Glutamatergic neuron (in vitro differentiated cells): ENCODE results near the gene VSIG10. TPM values are rescaled to one million over a fixed set of nuclear protein-coding genes. Genes with fewer than 3 reads are reported as not detected.
A peak's percentile ranks its signal among the peaks of the same experiment; 100 is the strongest.

Source experiments
- DNase-seq: peaks from one replicate; pipeline ENCODE4 v3.0.0; 2022
- H3K27ac Mint-ChIP-seq: one replicate; pipeline ENCODE4 v1.8.0; 2020; ENCODE audit warnings: mild to moderate bottlenecking, mixed read lengths, inconsistent platforms; ENCODE audit not compliant: unreplicated experiment
- H3K27me3 Mint-ChIP-seq: one replicate; pipeline ENCODE4 v1.8.0; 2020; ENCODE audit warnings: mild to moderate bottlenecking, moderate library complexity, mixed read lengths, inconsistent platforms; ENCODE audit not compliant: unreplicated experiment
- H3K36me3 Mint-ChIP-seq: one replicate; pipeline ENCODE4 v1.8.0; 2020; ENCODE audit warnings: mild to moderate bottlenecking, mixed read lengths, inconsistent platforms; ENCODE audit not compliant: unreplicated experiment
- H3K4me1 Mint-ChIP-seq: one replicate; pipeline ENCODE4 v1.8.0; 2020; ENCODE audit warnings: mild to moderate bottlenecking, low read depth, mixed read lengths, inconsistent platforms; ENCODE audit not compliant: unreplicated experiment
- H3K4me3 Mint-ChIP-seq: one replicate; pipeline ENCODE4 v1.8.0; 2020; ENCODE audit warnings: mild to moderate bottlenecking, mixed read lengths, inconsistent platforms; ENCODE audit not compliant: unreplicated experiment
- H3K9me3 Mint-ChIP-seq: one replicate; pipeline ENCODE4 v1.8.0; 2020; ENCODE audit warnings: mild to moderate bottlenecking, moderate library complexity, mixed read lengths, inconsistent platforms; ENCODE audit not compliant: unreplicated experiment
- CTCF ChIP-seq: fragments of 200-600 bp; sonication (generic); IDR thresholded peaks from one replicate; pipeline ENCODE4 v1.5.0; 2021; ENCODE audit not compliant: partially characterized antibody, unreplicated experiment
- total RNA-seq: library from RNA; stranded (reverse); fragmentation: NEBNext Ultra II Directional; extraction: Animal tissue kit (Norgen Biotek cat#: 25700); gene quantifications from one replicate; pipeline ENCODE4 v1.2.1, GENCODE V29; 2021; ENCODE audit not compliant: unreplicated experiment

VSIG10 gene
- total RNA-seq, 1 donor from 2014 or later: 13.3 TPM

- Mint-ChIP-seq H3K27ac (no peak overlapping the region), H3K36me3 (no peaks in the 10 kb centered on the region), H3K4me1 (no peaks in the 10 kb centered on the region), H3K27me3 (no peaks in the 10 kb centered on the region), H3K4me3 (no peak overlapping the region), H3K9me3 (peaks cover 4% of the 10 kb centered on the region)
- no peak for TF ChIP-seq CTCF
- DNase-seq: no peak
Measured at GRCh38 chr12:118109088-118109487, 5.3 kb upstream of the VSIG10 start.

- H3K27ac Mint-ChIP-seq: no peak overlapping the region
- peaks cover 4% of the 10 kb centered on the region for H3K27me3 Mint-ChIP-seq
- H3K4me1 Mint-ChIP-seq: peaks cover 3% of the 10 kb centered on the region
- no peak overlapping the region for H3K4me3 Mint-ChIP-seq
- no peak for TF ChIP-seq CTCF
- DNase-seq: no peak
- H3K9me3 Mint-ChIP-seq: peaks cover 4% of the 10 kb centered on the region
- H3K36me3 Mint-ChIP-seq: no peaks in the 10 kb centered on the region
Measured at GRCh38 chr12:118107694-118108093, 3.9 kb upstream of the VSIG10 start.

- no peak for TF ChIP-seq CTCF
- no peak for DNase-seq
- H3K4me1 Mint-ChIP-seq: peaks cover 3% of the 10 kb centered on the region
- no peak overlapping the region for H3K27ac Mint-ChIP-seq
- H3K9me3 Mint-ChIP-seq: peaks cover 4% of the 10 kb centered on the region
- H3K27me3 Mint-ChIP-seq: peaks cover 4% of the 10 kb centered on the region
- no peaks in the 10 kb centered on the region for H3K36me3 Mint-ChIP-seq
- no peak overlapping the region for H3K4me3 Mint-ChIP-seq
Measured at GRCh38 chr12:118107011-118107410, 3.2 kb upstream of the VSIG10 start.

GRCh38 chr12:118103201-118103600, 610 bp downstream of the VSIG10 start:
- H3K9me3 Mint-ChIP-seq: peaks cover 4% of the 10 kb centered on the region
- no peak for TF ChIP-seq CTCF
- H3K27ac Mint-ChIP-seq: no peak overlapping the region
- peak overlapping the region; percentile 94 for H3K4me3 Mint-ChIP-seq
- peak; percentile 51 for DNase-seq
- H3K27me3 Mint-ChIP-seq: peaks cover 7% of the 10 kb centered on the region
- no peaks in the 10 kb centered on the region for H3K36me3 Mint-ChIP-seq
- H3K4me1 Mint-ChIP-seq: peaks cover 3% of the 10 kb centered on the region

GRCh38 chr12:118102609-118103008, 1.2 kb downstream of the VSIG10 start:
- peaks cover 4% of the 10 kb centered on the region for H3K9me3 Mint-ChIP-seq
- H3K4me1 Mint-ChIP-seq: peaks cover 3% of the 10 kb centered on the region
- no peaks in the 10 kb centered on the region for H3K36me3 Mint-ChIP-seq
- peak overlapping the region; percentile 94 for H3K4me3 Mint-ChIP-seq
- H3K27me3 Mint-ChIP-seq: peaks cover 7% of the 10 kb centered on the region
- H3K27ac Mint-ChIP-seq: peak overlapping the region; percentile 78
- no peak for DNase-seq
- TF ChIP-seq CTCF: no peak
